ENCODE data around the gene LYZL1.

- TF ChIP-seq CTCF (IDR thresholded peaks at IDR 0.05) (no peak), POLR2AphosphoS5 (IDR thresholded peaks at IDR 0.05) (no peak)
Measured at GRCh38 chr10:29249018-29249417, 39.9 kb upstream of the LYZL1 start.

Measured in breast epithelium (tissue), 3 donors.